NCI-H526 (cell line): ENCODE measurements around the gene PMS2.
"Not testable (repeated sequence)": the region's sequence is repeated elsewhere in the genome, so short reads cannot be mapped to it uniquely, and the experiment has no call there.

Experiments used
- DNase-seq, 2 experiments: peaks; one replicate each; lab custom pipeline; 2025; lab: John Stamatoyannopoulos, UW

The PMS2 gene

GRCh38 chr7:6016653-6016966 lies 7.8 kb upstream of the PMS2 start:
- DNase-seq, result no peak

- no peak for DNase-seq
Observed at GRCh38 chr7:6015917-6016652, 7.2 kb upstream of the PMS2 start.

GRCh38 chr7:6012355-6013104 lies 3.7 kb upstream of the PMS2 start:
- DNase-seq, result no peak

- no peak for DNase-seq
Observed at GRCh38 chr7:6011541-6011940, 2.7 kb upstream of the PMS2 start.

- DNase-seq, result not testable (repeated sequence)
Observed at GRCh38 chr7:6010370-6010769, 1.5 kb upstream of the PMS2 start.

GRCh38 chr7:6007835-6008590 lies 836 bp downstream of the PMS2 start:
- DNase-seq, result peak; percentile 22 to 25

GRCh38 chr7:6007386-6007785 lies 1.5 kb downstream of the PMS2 start:
- no peak for DNase-seq

GRCh38 chr7:5997210-5997808 lies 11.5 kb downstream of the PMS2 start:
- DNase-seq, result peak; percentile 21 to 69

- not testable (repeated sequence) for DNase-seq
Observed at GRCh38 chr7:5987061-5987460, 21.8 kb downstream of the PMS2 start.

GRCh38 chr7:5979680-5980314 lies 29.1 kb downstream of the PMS2 start:
- not testable (repeated sequence) for DNase-seq

GRCh38 chr7:5973580-5973979 lies 35.3 kb downstream of the PMS2 start:
- not testable (repeated sequence) for DNase-seq

- DNase-seq, result not testable (repeated sequence)
Observed at GRCh38 chr7:5970347-5970911, 38.4 kb downstream of the PMS2 start, which contains the start of gene RSPH10B. RSPH10B (minus strand) TSS chr7:5970689; CDS start chr7:5967116, 3,573 bp downstream.

- DNase-seq, result not testable (repeated sequence)
Observed at GRCh38 chr7:5963810-5964209, 45.0 kb downstream of the PMS2 start.

GRCh38 chr7:5963205-5963604 lies 45.6 kb downstream of the PMS2 start:
- DNase-seq, result not testable (repeated sequence)

- DNase-seq, result not testable (repeated sequence)
Observed at GRCh38 chr7:5934945-5935450, 73.9 kb downstream of the PMS2 start.

- DNase-seq, result not testable (repeated sequence)
Observed at GRCh38 chr7:5931905-5932644, 76.8 kb downstream of the PMS2 start.

- DNase-seq, result not testable (repeated sequence)
Observed at GRCh38 chr7:5931250-5931649, 77.6 kb downstream of the PMS2 start.

GRCh38 chr7:5930290-5930689 lies 78.6 kb downstream of the PMS2 start:
- DNase-seq, result not testable (repeated sequence)

- not testable (repeated sequence) for DNase-seq
Observed at GRCh38 chr7:5926263-5926870, 82.5 kb downstream of the PMS2 start.

- not testable (repeated sequence) for DNase-seq
Observed at GRCh38 chr7:5924630-5925029, 84.2 kb downstream of the PMS2 start.
